GM18507 (cell line): ENCODE measurements around the gene VCAN.

ENCODE experiments used
- DNase-seq: peaks from one replicate; pipeline ENCODE4 v3.0.0; 2011; ENCODE audit warnings: low read depth; ENCODE audit not compliant: insufficient read length; ENCODE audit errors: extremely low spot score
- FAIRE-seq: peaks from 2 replicates; lab custom pipeline; 2011; peaks lifted over from hg19 to GRCh38; lab: Jason Lieb, UNC

Gene VCAN

GRCh38 chr5:83554686-83555085 is 83.1 kb downstream of the VCAN start:
- no peak for FAIRE-seq
- no peak for DNase-seq

- DNase-seq (no peak), FAIRE-seq (no peak)
These were observed 83.7 kb downstream of the VCAN start for GRCh38 chr5:83555263-83555662.

GRCh38 chr5:83556190-83556589 is 84.6 kb downstream of the VCAN start:
- peak; percentile 31 for FAIRE-seq
- no peak for DNase-seq

- FAIRE-seq = no peak
- no peak for DNase-seq
These were observed 87.7 kb downstream of the VCAN start for GRCh38 chr5:83559118-83559785.

GRCh38 chr5:83562071-83562606 is 90.6 kb downstream of the VCAN start:
- DNase-seq = no peak
- FAIRE-seq = no peak

- DNase-seq (no peak), FAIRE-seq (no peak)
These were observed 91.4 kb downstream of the VCAN start for GRCh38 chr5:83562791-83563557.

GRCh38 chr5:83563631-83564030 is 92.1 kb downstream of the VCAN start:
- DNase-seq (no peak), FAIRE-seq (no peak)

- FAIRE-seq (peak; percentile 83), DNase-seq (peak; percentile 8)
These were observed 92.7 kb downstream of the VCAN start for GRCh38 chr5:83564069-83564749.

GRCh38 chr5:83567741-83568140 is 96.2 kb downstream of the VCAN start:
- FAIRE-seq (no peak), DNase-seq (no peak)

GRCh38 chr5:83568186-83568585 is 96.6 kb downstream of the VCAN start:
- FAIRE-seq = no peak
- no peak for DNase-seq

- no peak for DNase-seq
- FAIRE-seq = no peak
These were observed 99.4 kb downstream of the VCAN start for GRCh38 chr5:83570916-83571315.

- FAIRE-seq (no peak), DNase-seq (no peak)
These were observed 100.7 kb downstream of the VCAN start for GRCh38 chr5:83572271-83572670.

- FAIRE-seq (no peak), DNase-seq (no peak)
These were observed 104.8 kb downstream of the VCAN start for GRCh38 chr5:83576341-83576740.

- DNase-seq (no peak), FAIRE-seq (no peak)
These were observed 105.6 kb downstream of the VCAN start for GRCh38 chr5:83577036-83577636.

GRCh38 chr5:83583859-83584258 is 112.3 kb downstream of the VCAN start:
- FAIRE-seq = no peak
- no peak for DNase-seq

GRCh38 chr5:83586874-83587776 is 115.6 kb downstream of the VCAN start:
- FAIRE-seq = no peak
- no peak for DNase-seq

GRCh38 chr5:83589786-83590185 is 118.2 kb downstream of the VCAN start:
- DNase-seq (no peak), FAIRE-seq (no peak)

GRCh38 chr5:83590966-83591365 is 119.4 kb downstream of the VCAN start:
- DNase-seq = no peak
- no peak for FAIRE-seq

- FAIRE-seq (no peak), DNase-seq (no peak)
These were observed 123.7 kb downstream of the VCAN start for GRCh38 chr5:83595217-83595616.
